H54 (cell line): ENCODE results near the gene VEGFB.
"Not testable (repeated sequence)": the region's sequence is repeated elsewhere in the genome, so short reads cannot be mapped to it uniquely, and the experiment has no call there.

Experiments
- DNase-seq: peaks from one replicate; pipeline ENCODE4 v3.0.0; 2011; ENCODE audit warnings: low spot score, mixed read lengths; ENCODE audit not compliant: insufficient read length
- FAIRE-seq: peaks from 3 replicates; lab custom pipeline; 2011; peaks lifted over from hg19 to GRCh38; lab: Jason Lieb, UNC
- POLR2A ChIP-seq: IDR thresholded peaks from 2 replicates; pipeline ENCODE4 v1.6.1; 2011; ENCODE audit warnings: low read depth, mild to moderate bottlenecking, low read length

The VEGFB gene

GRCh38 chr11:64243236-64243854 is 9.0 kb downstream of the VEGFB start:
- no peak for TF ChIP-seq POLR2A
- no peak for FAIRE-seq
- no peak for DNase-seq

DNA sequence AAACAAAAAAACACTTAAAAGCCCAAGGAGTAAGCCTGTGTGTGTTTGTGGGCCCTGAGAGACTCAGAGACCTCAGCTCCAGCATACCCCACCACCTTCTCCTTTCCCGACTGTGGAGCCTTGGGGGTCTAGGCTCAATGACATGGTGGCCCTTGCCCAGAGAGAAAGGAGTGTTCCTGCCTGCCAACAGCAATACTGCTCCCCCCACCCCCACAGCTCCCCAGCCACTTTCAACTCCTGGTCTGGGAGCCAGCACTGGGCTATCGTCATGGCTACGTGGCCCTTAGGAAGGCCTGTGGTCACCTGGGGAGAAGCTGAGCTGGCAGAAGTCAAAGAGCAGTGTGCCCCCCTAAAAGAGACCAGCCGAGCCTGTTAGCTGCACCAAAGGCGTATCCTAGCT is 9.7 kb downstream of the VEGFB start:
- FAIRE-seq (no peak), DNase-seq (no peak)

GRCh38 chr11:64244966-64245365 is 10.6 kb downstream of the VEGFB start:
- TF ChIP-seq POLR2A, result no peak
- no peak for FAIRE-seq

More for the DNA sequence above, 9.7 kb downstream of the VEGFB start:
- TF ChIP-seq POLR2A, result no peak

GRCh38 chr11:64245401-64245796 is 11.0 kb downstream of the VEGFB start:
- 0 out of 2 replicates have a peak, but pooled peaks have one; percentile 7 for TF ChIP-seq POLR2A
- no peak for DNase-seq
- no peak for FAIRE-seq

More at GRCh38 chr11:64244966-64245365, 10.6 kb downstream of the VEGFB start:
- no peak for DNase-seq

GRCh38 chr11:64245797-64246620 is 11.6 kb downstream of the VEGFB start:
- no peak for FAIRE-seq
- no peak for DNase-seq
- peak; percentile 94 for TF ChIP-seq POLR2A

DNA sequence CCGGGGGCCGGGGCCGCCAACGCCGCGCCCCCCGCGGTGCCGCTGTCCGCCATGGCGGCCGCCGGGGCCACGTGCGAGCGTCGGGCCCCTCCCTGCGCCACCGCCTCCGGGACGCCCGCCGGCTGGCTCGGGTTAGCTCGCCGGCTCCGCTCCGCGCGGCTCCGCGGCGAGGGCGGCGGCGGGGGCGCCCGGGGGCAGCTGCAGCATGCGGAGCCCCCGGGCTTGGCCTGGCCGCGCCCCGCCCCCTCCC is 12.2 kb downstream of the VEGFB start:
- not testable (repeated sequence) for DNase-seq, FAIRE-seq

- FAIRE-seq (no peak), DNase-seq (no peak)
- no peak; the same call in 1 of the 2 replicates for TF ChIP-seq POLR2A
Measured at GRCh38 chr11:64246871-64247728, 12.7 kb downstream of the VEGFB start, which contains the start of gene PPP1R14B. TSS of gene PPP1R14B (minus strand) at chr11:64246943. CDS start at chr11:64246673, 270 bp downstream.

- FAIRE-seq (no peak), DNase-seq (no peak)
- TF ChIP-seq POLR2A, result no peak
Measured at GRCh38 chr11:64247729-64248531, 13.5 kb downstream of the VEGFB start.

DNA sequence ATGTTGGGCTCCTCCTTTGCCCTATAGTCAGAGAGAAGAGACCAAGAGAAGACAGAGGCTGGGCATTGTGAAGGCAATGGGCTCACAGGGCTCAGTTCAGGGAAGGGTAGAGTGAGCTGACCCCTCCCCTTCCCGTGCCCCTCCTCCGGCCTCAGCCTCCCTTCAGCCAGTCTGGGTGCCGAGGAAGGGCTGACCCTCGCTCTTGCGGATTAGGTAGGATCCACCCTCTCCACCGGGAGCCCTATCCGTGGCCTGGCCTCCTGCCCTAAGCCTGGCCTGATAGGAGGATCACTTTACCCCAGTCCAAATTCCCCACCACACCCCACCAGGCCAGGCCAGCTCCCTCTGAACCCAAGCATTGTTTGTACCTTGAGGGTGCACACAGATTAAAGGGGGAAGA is 14.2 kb downstream of the VEGFB start:
- no peak for TF ChIP-seq POLR2A
- no peak for FAIRE-seq
- no peak for DNase-seq

GRCh38 chr11:64249038-64249437 is 14.7 kb downstream of the VEGFB start:
- FAIRE-seq (no peak), DNase-seq (no peak)
- TF ChIP-seq POLR2A, result no peak

- FAIRE-seq, result no peak
Measured at GRCh38 chr11:64249563-64250414, 15.4 kb downstream of the VEGFB start.

DNA sequence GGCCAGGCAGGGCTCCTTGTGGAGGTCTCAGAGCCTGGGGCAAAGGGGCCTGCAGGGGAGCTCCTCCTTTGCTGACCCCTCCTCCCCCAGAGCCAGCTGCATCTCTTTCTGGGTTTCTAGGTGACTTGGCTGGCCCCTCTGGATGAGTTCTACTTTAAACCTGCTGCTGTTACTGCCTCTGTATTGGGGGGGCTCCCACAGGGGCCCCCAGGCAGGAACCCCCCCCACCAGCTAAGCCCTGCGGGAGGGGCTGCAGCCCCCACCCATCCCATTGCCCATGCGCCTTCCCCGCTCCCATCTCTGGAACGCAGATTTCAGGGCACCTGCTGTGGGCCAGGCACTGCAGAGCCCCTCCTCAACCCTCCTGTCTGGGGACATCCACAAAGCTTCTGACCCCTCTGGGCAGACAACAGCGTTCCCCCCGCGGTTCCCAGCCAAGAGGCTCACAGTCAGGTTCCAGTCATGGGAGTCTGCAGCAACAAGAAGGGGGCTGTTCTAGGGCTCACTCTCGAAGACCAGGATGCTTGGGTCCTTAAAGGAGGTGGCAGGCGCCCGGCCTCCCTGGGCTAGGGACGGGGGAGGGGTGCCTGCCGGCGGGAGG is 16.1 kb downstream of the VEGFB start:
- FAIRE-seq (no peak), DNase-seq (no peak)
- peak; percentile 9; the same call in 1 of the 2 replicates for TF ChIP-seq POLR2A

More at GRCh38 chr11:64249563-64250414, 15.4 kb downstream of the VEGFB start:
- DNase-seq, result no peak
- TF ChIP-seq POLR2A, result no peak
